EL (cell line): ENCODE data around the gene CA10.
A peak's percentile ranks its signal among the peaks of the same experiment; 100 is the strongest.

Experiments
- DNase-seq: peaks from one replicate; pipeline ENCODE4 v3.0.0-alpha.2; 2016

CA10 gene

GRCh38 chr17:52041123-52041617 is 117.3 kb downstream of the CA10 start:
- DNase-seq: no peak

- DNase-seq: no peak
Observed at GRCh38 chr17:52036416-52036815, 122.1 kb downstream of the CA10 start.

DNA sequence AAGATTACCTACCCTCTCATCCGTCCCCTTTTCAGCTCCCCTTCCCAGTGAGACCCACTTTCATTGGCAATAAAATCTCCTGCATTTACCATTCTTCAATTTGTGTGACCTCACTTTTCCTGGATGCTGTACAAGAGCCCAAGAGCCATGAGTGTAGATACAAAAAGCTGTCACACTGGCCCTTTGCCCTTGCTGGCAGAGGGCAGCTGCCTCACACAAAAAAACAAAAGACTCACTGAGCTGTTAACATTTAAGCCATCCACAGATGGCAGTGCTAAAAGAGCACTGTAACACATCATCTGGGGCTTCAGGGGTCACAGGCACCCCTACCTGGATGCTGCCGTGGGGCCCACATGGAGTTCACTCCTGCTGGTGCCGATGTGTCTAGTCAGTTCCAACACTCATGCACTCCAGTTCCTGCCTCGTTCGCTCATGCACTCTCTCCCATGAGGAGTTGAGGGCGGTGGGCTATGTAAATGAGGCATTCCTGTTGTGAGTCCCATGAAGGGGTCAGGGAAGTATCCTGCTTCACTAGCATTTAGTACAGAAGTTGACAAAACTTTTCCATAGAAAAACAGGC is 123.1 kb downstream of the CA10 start:
- DNase-seq: no peak

DNA sequence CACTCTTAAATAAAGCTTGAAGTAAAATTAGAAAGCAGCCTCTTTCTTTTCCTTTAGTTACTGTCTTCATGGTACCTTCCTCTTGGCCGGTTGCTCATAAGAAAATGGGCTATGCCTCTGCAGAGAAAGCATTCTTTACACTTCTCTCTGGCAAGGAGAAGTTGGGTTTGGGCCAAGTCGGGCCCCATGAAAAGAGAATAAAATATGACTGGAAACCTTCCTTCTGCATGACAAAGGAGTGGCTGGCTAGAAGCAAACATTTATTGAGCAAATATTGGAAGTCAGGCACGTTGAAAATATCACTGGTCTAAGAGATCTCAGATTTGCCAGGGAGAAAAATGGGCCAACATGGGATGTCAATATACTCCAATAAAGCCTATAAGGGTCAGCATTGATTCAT is 126.1 kb downstream of the CA10 start:
- no peak for DNase-seq

GRCh38 chr17:52030052-52030451 is 128.5 kb downstream of the CA10 start:
- no peak for DNase-seq

DNA sequence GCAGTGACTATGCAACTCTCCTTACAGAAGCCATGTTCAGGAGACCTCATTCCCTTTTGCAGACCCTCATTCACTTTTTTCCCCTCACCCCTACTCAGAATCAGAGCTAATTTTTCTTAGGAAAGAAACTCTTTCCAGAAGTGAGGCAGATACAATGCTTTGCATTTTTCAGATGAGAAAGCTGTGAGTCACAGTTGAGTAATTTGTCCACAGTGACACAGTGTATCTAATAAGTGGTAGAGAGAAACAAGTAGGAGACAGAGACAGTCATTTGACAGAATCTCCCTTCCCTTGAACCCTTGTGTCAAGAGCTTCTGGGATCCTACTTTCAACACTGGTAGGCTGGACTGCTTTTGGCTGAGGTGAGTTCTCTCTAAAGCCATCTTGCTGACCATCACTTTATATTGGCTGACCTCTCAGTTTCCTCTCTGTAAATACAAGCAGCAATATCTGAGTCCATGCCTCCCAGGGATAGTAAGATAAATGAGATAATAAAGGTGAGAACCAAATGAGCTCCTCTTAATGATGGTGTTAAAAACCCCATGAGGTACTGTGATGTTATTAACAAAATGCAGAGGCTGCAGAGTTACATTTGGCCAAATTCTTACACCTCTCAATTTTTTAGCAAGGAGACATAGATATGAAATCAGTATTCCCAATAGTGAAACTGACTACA is 130.8 kb downstream of the CA10 start:
- peak; percentile 81 for DNase-seq

DNA sequence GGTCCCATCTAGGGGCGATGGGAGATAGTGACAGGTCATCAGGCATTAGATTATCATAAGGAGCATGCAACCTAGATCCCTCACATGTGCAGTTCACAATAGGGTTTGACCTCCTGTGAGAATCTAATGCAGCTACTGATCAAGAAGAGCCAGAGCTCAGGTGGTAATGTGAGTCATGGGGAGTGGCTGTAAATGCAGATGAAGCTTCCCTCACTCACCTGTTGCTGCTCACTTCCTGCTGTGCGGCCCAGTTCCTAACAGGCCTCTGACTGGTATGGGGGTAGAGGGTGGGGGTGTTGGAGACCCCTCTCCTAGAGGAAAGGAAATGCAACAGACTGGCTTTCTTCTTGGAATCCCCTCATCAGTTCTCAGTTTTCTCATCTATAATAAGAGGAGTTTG is 131.4 kb downstream of the CA10 start:
- DNase-seq: peak; percentile 3

GRCh38 chr17:52026075-52026474 is 132.4 kb downstream of the CA10 start:
- peak; percentile 2 for DNase-seq

GRCh38 chr17:52025236-52025635 is 133.3 kb downstream of the CA10 start:
- DNase-seq: peak; percentile 50

DNA sequence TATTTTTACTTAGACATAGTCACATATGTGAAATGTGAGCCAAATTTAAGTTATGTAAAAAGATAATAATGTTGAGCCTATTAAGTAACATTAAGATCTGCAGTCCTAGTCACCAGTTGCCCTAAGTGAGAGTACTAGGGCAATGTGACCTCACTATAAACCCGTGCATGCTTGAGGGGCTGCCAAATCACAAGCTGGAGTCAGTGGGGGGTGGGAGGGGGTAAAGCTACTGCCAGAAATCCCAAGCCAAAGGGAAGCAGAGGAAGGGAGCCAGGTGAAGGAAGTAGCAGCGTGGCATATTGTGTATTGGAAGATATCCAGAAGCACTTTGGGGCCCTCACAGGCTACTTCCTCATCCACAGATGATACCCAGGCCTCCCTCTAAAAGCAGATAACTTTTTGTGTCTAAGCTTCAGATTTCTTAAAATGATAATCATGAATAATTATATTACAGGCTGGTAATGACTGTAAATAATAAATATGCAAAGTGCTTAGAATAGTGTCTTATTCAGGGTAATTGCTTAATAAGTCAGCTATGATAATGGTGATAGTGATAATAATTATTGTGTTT is 134.1 kb downstream of the CA10 start:
- peak; percentile 29 for DNase-seq

DNA sequence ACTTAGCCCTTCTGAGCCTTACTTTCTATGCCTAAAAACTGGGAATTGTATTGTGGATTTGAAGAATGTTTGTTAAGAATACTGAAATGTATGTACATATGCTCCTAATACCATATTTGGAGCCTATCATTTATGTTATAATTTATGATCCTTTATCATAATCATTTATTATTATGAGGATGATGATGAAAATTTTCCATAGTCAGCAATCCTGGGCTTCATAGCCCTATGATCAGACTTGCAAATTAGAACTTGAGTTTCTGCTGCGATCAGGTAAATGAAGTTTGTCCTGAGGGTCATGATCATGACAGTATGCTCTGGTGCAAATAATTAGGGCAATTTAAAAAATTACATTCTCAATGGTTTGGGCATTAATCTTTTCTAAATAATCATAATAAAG is 147.4 kb downstream of the CA10 start:
- DNase-seq: no peak

DNA sequence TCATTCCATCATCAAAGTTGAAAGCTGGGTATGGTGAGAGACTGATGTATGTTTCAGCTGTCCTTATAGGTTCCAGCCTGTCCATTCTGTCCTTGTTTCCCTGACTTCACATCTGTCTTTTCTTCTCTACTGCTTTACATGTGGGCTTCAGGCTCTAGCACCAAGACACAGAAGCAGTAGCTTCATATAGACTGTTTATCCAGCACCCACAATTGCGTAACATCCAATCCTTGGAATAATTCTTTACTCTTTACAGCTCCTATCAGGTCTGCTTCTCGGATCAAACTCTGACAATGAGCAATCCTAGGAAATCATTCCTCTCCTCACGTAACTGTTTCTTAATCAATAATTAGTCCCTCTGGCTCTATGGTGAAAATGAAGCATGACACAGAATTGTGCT is 158.9 kb downstream of the CA10 start:
- DNase-seq: no peak

GRCh38 chr17:51997723-51998122 is 160.8 kb downstream of the CA10 start:
- no peak for DNase-seq

DNA sequence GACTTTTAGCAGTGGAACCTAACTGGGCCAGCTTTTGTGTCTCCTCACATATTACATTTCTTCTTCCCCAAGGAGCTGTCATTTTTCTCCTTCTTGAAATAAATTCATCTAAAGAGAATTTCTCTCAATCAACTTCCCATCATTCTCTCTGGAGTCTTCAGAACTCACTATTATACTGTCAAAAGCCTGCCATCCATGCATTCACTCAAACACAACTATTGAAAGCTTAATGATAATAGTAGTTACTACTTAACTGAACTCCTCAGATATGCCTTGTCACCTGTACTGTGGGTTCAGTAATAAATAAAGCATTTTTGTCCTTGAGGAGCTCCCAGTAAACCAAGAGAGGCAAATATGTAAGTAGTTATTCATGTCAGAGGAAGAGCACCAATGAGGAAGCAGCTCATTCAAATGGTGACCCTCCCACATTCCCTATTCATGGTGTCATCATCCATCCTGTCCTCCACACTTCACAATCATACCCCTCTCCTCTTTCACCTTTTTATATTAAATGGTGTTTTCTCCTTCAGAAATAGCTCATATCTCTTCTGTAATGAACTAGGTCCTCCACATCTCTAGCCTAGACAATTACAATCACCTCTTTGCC is 162.6 kb downstream of the CA10 start:
- peak; percentile 52 for DNase-seq

- DNase-seq: no peak
Observed at GRCh38 chr17:51992864-51993416, 165.6 kb downstream of the CA10 start.

- no peak for DNase-seq
Observed at GRCh38 chr17:51971121-51971520, 187.4 kb downstream of the CA10 start.

DNA sequence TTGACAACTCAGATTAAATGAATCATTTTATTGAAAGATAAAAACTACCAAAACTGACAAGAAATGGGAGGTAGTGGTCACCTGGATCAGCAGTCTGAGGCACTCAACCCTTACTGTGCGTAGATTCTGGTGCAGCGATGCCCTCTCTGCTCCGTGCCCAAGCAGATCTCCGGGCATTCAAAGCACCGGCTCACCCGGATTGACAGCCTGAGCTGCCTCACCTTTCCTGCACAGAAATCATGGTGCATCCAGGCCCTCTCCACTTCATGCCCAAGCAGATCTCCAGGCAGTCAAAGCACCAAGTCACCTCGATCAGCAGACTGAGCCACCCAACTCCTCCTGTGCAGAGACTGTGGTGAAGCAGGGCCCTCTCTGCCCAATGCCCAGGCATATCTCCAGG is 196.8 kb downstream of the CA10 start:
- DNase-seq: no peak

DNA sequence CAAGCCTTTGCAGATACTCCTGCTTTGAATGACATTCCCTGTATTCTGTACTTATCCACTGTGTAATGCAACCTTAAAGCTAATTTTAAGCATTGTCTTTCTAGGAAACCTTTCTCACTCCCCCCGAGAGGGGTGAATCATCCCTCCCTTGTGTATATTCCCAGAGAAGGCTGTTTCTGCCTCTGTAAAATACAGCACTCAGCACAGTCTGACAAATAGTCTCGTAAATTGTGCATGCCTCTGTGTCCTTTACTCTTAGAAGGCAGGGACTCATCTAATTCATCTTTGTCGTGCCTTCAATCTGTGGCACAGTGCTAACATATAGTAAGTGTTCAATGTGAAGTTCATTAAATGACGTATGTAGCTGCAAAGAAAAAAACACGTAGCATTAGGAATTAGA is 200.7 kb downstream of the CA10 start:
- no peak for DNase-seq

DNA sequence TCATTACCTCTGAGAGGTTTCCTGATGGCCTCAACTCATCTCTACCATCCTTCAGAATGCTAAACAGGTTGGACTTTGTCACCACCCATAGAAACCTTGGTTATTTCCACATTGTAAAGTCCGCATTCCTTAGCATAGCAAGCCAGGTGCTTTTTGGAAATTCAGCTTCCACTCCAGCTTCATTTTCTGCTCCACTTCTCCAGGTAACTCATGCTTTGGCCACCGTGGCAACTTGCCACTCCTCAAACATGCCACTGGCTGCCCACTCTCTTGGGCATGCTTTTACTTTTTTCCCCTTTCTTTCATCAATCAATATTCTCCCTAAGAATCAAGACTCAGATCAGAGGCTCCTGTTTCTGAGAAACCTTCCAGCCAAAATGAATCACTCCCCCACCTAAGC is 203.3 kb downstream of the CA10 start:
- DNase-seq: no peak

DNA sequence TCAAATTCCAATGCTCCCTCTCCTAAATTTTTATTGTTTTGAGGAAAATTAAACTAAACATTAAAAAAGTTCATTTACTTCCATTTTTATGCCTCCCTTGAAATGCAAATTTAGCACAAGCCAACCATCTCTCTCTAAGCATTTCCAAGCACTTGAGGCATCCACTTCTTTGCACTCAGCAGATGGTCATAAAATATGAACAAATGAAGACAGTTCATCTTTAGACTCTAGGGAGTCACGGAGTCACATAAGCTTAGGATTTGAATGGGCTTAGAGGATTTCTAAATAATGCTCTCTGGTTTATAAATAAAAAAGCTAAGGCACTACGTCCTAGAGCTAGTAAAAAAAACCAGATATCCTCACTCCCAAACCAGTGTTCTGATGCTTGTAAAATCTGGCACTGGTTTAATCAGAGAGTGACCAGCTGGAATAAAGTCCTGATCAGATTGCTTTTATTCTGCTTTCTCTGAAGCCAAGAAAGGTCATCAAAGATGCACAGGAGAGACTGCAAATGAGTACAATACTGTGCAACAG is 204.2 kb downstream of the CA10 start:
- no peak for DNase-seq

GRCh38 chr17:51951741-51952140 is 206.8 kb downstream of the CA10 start:
- DNase-seq: no peak

- DNase-seq: peak; percentile 34
Observed at GRCh38 chr17:51948128-51948527, 210.4 kb downstream of the CA10 start.

DNA sequence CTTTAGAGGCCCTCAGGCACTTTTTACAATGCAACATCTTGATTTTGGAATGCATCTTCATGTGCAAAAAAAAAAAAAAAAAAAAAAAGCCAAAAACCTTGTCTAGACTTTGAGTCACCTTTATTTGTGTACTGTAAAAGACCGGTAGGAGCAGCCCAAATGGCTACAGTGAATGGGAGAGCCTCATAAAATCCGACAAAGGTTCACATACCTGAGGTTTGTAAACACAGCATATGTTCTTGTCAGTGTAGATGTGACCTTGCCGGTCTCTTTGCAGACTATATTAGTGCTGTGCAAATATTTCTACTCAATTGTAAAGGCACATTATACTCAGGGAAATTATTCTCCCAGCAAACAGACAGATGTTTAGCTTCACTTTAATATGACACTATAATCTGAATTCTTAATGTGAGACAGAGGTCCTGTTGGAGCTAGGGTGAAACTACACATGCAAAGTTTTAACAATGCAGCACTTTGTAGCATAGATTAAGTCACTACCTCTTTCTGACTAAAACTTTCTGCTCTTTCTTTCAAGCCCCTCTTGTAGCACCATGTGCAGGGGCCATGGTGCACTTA is 211.3 kb downstream of the CA10 start:
- no peak for DNase-seq
